ENCODE results near the gene OGT. TPM values are rescaled to one million over a fixed set of nuclear protein-coding genes. Genes with fewer than 3 reads are reported as not detected.

The OGT gene
- total RNA-seq, 1 experiment from 2014 or later, result 143 TPM

GRCh38 chrX:71563921-71564320 lies 31.0 kb downstream of the OGT start:
- no peaks in the 10 kb centered on the region for H3K27me3 ChIP-seq (ENCODE audit: insufficient read depth, low read length)
- no peaks in the 10 kb centered on the region for H3K9me3 ChIP-seq (ENCODE audit: control insufficient read depth in 1 of 2, insufficient read depth in 1 of 2, low read depth in 1 of 2, low read length in 2 of 2)
- ChIA-PET POLR2A (no interaction called here), CTCF (no interaction called here), RAD21 (ENCODE audit: low non-redundant PET in 1 of 2, low total read pairs in 2 of 2, uncharacterized antibody in 2 of 2, unreplicated experiment in 2 of 2) (no interaction called here)
- ATAC-seq (no peak), DNase-seq (ENCODE audit: low read depth, low spot score) (no peak)
- H4K20me1 ChIP-seq (ENCODE audit: insufficient read depth), result no peaks in the 10 kb centered on the region
- H3K9ac ChIP-seq (ENCODE audit: low read length), result no peak overlapping the region
- peaks cover 21% of the 10 kb centered on the region; the same call in 1 of the 2 replicates for H3K79me2 ChIP-seq (ENCODE audit: insufficient read depth, low read length)
- TF ChIP-seq CEBPB (IDR thresholded peaks at IDR 0.05; ENCODE audit: low read depth), result no peak
- no peak for TF ChIP-seq FOSL1 (IDR thresholded peaks at IDR 0.05; ENCODE audit: low read depth)
- no peak for TF ChIP-seq YY1 (IDR thresholded peaks at IDR 0.05; ENCODE audit: extremely low read depth, insufficient replicate concordance, low read depth, low read length)
- TF ChIP-seq, protein P1, sequence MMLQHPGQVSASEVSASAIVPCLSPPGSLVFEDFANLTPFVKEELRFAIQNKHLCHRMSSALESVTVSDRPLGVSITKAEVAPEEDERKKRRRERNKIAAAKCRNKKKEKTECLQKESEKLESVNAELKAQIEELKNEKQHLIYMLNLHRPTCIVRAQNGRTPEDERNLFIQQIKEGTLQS (IDR thresholded peaks at IDR 0.05), result no peak
- H3K4me3 ChIP-seq (replicated peaks in 1 of 2; ENCODE audit: low read depth in 1 of 2, low read length in 2 of 2), result no peak overlapping the region
- no peaks in the 10 kb centered on the region for H3K9me2 ChIP-seq (ENCODE audit: insufficient read depth)
- H3K27ac ChIP-seq (ENCODE audit: low read depth, low read length), result no peak overlapping the region
- BruUV-seq (replicated peaks), result no TSS peak
- peaks cover 60 to 63% of the 10 kb centered on the region in 2 experiments for H3K36me3 ChIP-seq (ENCODE audit: control insufficient read depth in 1 of 2, insufficient read depth in 2 of 2, low read length in 2 of 2)
- H3K4me1 ChIP-seq (ENCODE audit: control insufficient read depth in 1 of 2, insufficient read depth in 2 of 2, low read length in 2 of 2), result no peaks in the 10 kb centered on the region
- H3K4me2 ChIP-seq (ENCODE audit: low read length), result no peak overlapping the region
- H2AFZ ChIP-seq (ENCODE audit: low read depth, low read length, poor library complexity, severe bottlenecking), result no peak overlapping the region
- intact Hi-C loops (cut with micrococcal nuclease), result no loop called here

DNA sequence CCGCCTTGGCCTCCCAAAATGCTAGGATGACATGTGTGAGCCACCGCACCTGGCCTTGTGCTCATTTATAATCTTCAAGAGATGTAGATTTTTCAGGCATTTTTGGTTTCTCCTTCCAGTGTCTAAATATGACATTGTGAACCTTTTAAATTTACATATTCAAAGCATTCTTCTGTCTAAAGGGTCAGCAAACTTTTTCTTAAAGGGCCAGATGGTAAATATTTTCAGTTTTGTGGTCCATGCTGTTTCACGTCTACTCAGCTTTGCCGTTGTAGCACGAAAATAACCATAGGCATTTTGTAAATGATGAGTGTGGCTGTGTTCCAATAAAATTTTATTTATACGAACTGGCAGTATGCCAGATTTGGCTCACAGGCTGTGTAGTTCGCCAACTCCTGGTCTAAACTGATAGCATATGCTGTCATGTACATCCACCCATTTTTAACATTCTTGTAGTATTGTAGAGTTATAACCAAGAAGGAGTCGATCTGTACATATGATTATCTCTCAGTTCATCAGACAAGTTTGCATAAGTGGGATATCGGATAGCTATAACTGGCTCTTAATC lies 32.7 kb downstream of the OGT start:
- Histone ChIP-seq H3K27ac (ENCODE audit: low read depth, low read length) (no peak overlapping the region), H3K4me3 (replicated peaks in 1 of 2; ENCODE audit: low read depth in 1 of 2, low read length in 2 of 2) (no peak overlapping the region), H3K4me1 (ENCODE audit: control insufficient read depth in 1 of 2, insufficient read depth in 2 of 2, low read length in 2 of 2) (no peaks in the 10 kb centered on the region), H3K4me2 (ENCODE audit: low read length) (no peak overlapping the region), H3K9me2 (ENCODE audit: insufficient read depth) (no peaks in the 10 kb centered on the region), H3K27me3 (ENCODE audit: insufficient read depth, low read length) (no peaks in the 10 kb centered on the region), H4K20me1 (ENCODE audit: insufficient read depth) (no peaks in the 10 kb centered on the region), H3K9me3 (ENCODE audit: control insufficient read depth in 1 of 2, insufficient read depth in 1 of 2, low read depth in 1 of 2, low read length in 2 of 2) (no peaks in the 10 kb centered on the region), H3K36me3 (ENCODE audit: control insufficient read depth in 1 of 2, insufficient read depth in 2 of 2, low read length in 2 of 2) (peaks cover 54% of the 10 kb centered on the region in 2 experiments), H2AFZ (ENCODE audit: low read depth, low read length, poor library complexity, severe bottlenecking) (no peak overlapping the region), H3K79me2 (ENCODE audit: insufficient read depth, low read length) (peaks cover 14% of the 10 kb centered on the region; the same call in 1 of the 2 replicates), H3K9ac (ENCODE audit: low read length) (no peak overlapping the region)
- ChIA-PET POLR2A (no interaction called here), RAD21 (ENCODE audit: low non-redundant PET in 1 of 2, low total read pairs in 2 of 2, uncharacterized antibody in 2 of 2, unreplicated experiment in 2 of 2) (no interaction called here), CTCF (no interaction called here)
- no peak for ATAC-seq
- intact Hi-C loops (cut with micrococcal nuclease), result no loop called here
- no peak for TF ChIP-seq YY1 (IDR thresholded peaks at IDR 0.05; ENCODE audit: extremely low read depth, insufficient replicate concordance, low read depth, low read length)
- no peak for TF ChIP-seq ZFX (IDR thresholded peaks at IDR 0.05)
- no peak for TF ChIP-seq EZH2phosphoT487 (IDR thresholded peaks at IDR 0.05; ENCODE audit: borderline replicate concordance)
- no peak for TF ChIP-seq CBX3 (IDR thresholded peaks at IDR 0.05; ENCODE audit: low read depth)
- no peak for TF ChIP-seq EGR1 (IDR thresholded peaks at IDR 0.05; ENCODE audit: low read depth)
- TF ChIP-seq POLR2A (IDR thresholded peaks at IDR 0.05; ENCODE audit: borderline replicate concordance, extremely low read depth, insufficient read depth, insufficient read length), result no peak
- TF ChIP-seq RAD21 (IDR thresholded peaks at IDR 0.05; ENCODE audit: low read depth), result no peak
- no peak for TF ChIP-seq ELF1 (IDR thresholded peaks at IDR 0.05; ENCODE audit: borderline replicate concordance, low read depth)
- no peak for TF ChIP-seq EZH2 (IDR thresholded peaks at IDR 0.05)
- no peak for TF ChIP-seq CEBPB (IDR thresholded peaks at IDR 0.05; ENCODE audit: low read depth)
- TF ChIP-seq SIN3A (IDR thresholded peaks at IDR 0.05; ENCODE audit: low read depth), result no peak
- no peak for TF ChIP-seq FOSL1 (IDR thresholded peaks at IDR 0.05; ENCODE audit: low read depth)
- no peak for TF ChIP-seq TCF7L2 (IDR thresholded peaks at IDR 0.05; ENCODE audit: borderline replicate concordance, extremely low read depth, insufficient read depth, insufficient read length)
- TF ChIP-seq JUND (IDR thresholded peaks at IDR 0.05), result no peak
- TF ChIP-seq ZNF274 (IDR thresholded peaks at IDR 0.05; ENCODE audit: low read depth, low read length), result no peak
- TF ChIP-seq, protein P2, sequence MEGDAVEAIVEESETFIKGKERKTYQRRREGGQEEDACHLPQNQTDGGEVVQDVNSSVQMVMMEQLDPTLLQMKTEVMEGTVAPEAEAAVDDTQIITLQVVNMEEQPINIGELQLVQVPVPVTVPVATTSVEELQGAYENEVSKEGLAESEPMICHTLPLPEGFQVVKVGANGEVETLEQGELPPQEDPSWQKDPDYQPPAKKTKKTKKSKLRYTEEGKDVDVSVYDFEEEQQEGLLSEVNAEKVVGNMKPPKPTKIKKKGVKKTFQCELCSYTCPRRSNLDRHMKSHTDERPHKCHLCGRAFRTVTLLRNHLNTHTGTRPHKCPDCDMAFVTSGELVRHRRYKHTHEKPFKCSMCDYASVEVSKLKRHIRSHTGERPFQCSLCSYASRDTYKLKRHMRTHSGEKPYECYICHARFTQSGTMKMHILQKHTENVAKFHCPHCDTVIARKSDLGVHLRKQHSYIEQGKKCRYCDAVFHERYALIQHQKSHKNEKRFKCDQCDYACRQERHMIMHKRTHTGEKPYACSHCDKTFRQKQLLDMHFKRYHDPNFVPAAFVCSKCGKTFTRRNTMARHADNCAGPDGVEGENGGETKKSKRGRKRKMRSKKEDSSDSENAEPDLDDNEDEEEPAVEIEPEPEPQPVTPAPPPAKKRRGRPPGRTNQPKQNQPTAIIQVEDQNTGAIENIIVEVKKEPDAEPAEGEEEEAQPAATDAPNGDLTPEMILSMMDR (IDR thresholded peaks at IDR 0.05 in 2 of 3, conservative IDR thresholded peaks at IDR 0.05 in 1 of 3; ENCODE audit: borderline replicate concordance in 1 of 3, insufficient read depth in 1 of 3, low read depth in 2 of 3, low read length in 2 of 3), result no peak
- no peak for DNase-seq (ENCODE audit: low read depth, low spot score)
- BruUV-seq (replicated peaks), result no TSS peak

All from HCT116 (cell line).